HG02610 (cell line): ENCODE measurements around the gene PALMD.

Experiments
- ATAC-seq: cut with Tn5 transposase; IDR thresholded peaks from one replicate; pipeline ENCODE4 v1.9.1; 2021; ENCODE audit warnings: mild to moderate bottlenecking, moderate library complexity; ENCODE audit not compliant: unreplicated experiment

Gene PALMD

GRCh38 chr1:99738858-99739465, 93.0 kb downstream of the PALMD start:
- no peak for ATAC-seq

- no peak for ATAC-seq
Measured at GRCh38 chr1:99740141-99740540, 94.2 kb downstream of the PALMD start.
